NCI-H1436 (cell line): ENCODE measurements around the gene NAPA.
A peak's percentile ranks its signal among the peaks of the same experiment; 100 is the strongest.
"Not testable (repeated sequence)": the region's sequence is repeated elsewhere in the genome, so short reads cannot be mapped to it uniquely, and the experiment has no call there.

Experiments used
- DNase-seq: peaks from one replicate; lab custom pipeline; 2025; lab: John Stamatoyannopoulos, UW

The NAPA gene

DNA sequence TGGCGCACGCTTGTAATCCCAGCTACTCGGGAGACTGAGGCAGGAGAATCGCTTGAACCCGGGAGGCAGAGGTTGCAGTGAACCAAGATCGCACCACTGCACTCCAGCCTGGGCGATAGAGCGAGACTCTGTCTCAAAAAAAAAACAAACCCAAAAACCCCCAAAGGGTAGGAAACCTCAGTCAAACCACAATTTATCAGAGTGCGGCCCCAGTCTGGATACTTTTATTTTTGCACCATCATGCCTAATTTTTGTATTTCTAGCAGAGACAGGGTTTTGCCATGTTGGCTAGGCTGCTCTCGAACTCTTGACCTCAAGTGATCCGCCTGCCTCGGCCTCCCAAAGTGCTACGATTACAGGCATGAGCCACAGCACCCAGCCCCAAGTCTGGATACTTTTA is 28.6 kb downstream of the NAPA start:
- not testable (repeated sequence) for DNase-seq

DNA sequence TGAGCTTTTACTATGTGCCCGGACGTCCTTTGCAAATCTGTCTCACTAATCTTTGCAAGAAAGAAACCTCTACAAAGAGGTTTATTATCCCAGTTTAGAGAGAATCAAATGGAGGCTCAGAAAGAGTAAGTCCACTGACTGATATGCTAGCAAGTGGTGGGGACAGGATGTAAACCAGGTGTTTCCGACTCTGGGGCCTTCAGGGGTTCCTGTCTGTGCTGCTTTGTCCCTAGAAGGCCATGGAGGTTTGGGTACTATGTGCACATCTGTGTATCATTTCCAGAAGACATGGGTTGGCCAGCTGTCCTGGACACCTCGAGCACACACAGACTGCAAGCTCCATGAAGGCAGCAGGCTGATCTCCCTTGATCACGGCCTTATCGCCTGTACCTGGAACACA is 29.7 kb downstream of the NAPA start:
- no peak for DNase-seq

DNA sequence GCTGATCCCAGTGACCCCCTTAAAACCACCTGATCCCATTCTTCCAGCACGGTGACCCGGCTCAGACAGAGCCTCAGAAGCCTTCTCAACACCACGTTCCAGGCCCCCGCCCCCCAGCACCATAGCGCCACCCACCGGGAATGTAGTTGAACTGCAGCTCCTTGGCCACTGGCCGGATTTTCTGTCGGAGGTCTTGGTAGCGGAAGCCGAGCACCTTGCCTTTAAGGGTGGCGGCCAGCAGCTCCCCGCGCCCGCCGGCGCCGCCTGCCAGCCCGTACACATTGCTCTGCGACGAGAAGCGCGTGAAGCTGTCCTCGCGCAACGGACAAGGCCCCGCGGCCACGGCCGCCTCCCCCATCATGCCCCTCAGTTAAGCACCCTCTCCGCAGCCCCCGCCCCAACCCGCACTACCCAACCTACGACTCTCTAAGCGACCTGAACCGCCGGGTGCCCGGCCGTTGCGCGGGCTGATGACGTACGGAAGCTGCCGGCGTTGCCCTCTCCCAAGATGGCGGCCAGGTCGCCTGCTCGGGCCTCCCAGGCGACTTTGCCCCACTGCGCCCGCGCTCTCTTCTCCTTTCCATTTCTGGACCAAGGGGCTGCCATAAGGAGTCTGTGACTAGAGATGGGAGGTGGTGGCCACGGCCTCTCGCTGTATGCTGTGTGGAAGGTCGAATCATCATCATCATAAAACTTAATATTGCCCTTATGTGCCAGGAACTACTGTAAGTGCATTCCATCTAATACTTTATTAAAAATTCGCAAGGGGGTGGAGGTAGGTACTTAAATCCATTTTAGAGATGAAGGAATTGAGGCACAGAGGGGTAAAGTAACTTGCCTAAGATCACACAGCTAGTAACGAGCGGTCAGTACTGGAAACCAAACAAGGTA is 30.8 kb downstream of the NAPA start, which contains the start of gene KPTN:
Gene KPTN (minus strand): TSS at position 420 of the 891 bp plus-strand sequence. CDS start 59 bp downstream, at position 361.
- DNase-seq, result peak; percentile 78

DNA sequence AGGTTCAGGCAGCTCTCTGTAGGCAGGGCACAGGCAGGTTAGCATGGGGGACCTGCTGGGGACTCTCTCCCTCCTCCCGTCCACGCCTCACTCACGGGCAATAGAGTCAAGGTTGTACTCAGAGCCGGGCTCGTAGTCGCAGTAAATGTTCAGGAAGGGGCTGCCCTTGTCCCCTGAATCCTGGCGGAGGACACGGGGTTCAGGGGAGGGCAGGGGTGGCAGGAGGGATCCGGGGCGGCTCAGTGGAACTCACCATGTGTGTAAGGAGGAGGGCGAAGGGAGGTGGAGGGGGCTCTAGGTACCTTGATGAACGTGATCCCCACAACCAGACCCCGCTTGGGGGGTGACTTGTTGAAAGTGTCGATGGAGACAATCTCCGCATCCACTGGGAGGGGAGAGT is 31.7 kb downstream of the NAPA start:
- no peak for DNase-seq

DNA sequence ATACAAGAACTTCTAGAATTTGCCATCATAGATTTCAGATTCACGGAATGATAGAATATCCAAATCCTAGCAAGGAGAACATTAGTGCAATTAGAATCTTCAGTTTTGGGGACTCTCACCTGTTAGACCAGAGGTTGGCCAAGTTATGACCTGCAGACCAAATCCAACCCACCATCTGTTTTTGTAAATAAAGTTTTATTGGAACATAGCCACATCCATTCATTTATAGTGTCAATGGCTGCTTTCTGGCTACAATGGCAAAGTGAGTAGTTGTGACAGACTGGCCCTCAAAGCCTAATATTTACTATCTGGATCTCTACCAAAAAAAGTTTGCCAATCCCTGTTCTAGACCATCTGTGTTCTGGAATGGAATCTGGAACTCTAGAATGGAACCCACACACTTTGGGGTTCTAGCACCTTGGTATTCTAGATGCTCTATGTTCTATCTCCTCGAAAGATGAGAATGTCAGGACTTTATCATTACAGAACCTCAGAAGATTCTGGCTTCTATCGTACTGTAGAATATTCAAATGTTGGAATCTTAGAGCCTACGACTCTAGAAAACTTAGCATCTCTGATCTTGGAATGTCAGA is 33.3 kb downstream of the NAPA start:
- DNase-seq, result no peak

DNA sequence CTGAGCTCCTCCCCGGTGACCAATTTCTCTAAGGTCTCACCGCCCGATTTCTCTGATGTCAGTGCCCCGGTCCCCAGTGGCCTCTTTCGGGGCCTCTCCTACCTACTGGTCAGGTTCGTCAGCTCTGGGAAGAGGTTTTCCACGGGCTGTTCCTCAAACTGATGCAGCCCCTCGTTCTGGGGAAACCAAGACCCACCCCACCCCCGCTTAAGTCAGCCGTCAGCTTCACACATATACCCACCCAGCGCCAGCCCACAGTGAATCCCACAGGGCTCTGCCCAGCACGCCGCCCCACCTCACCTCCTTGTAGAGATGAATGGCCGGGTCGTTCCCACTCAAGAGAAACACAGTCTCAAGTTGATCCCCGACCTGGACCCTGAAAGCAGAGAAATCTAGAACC is 34.2 kb downstream of the NAPA start:
- no peak for DNase-seq

DNA sequence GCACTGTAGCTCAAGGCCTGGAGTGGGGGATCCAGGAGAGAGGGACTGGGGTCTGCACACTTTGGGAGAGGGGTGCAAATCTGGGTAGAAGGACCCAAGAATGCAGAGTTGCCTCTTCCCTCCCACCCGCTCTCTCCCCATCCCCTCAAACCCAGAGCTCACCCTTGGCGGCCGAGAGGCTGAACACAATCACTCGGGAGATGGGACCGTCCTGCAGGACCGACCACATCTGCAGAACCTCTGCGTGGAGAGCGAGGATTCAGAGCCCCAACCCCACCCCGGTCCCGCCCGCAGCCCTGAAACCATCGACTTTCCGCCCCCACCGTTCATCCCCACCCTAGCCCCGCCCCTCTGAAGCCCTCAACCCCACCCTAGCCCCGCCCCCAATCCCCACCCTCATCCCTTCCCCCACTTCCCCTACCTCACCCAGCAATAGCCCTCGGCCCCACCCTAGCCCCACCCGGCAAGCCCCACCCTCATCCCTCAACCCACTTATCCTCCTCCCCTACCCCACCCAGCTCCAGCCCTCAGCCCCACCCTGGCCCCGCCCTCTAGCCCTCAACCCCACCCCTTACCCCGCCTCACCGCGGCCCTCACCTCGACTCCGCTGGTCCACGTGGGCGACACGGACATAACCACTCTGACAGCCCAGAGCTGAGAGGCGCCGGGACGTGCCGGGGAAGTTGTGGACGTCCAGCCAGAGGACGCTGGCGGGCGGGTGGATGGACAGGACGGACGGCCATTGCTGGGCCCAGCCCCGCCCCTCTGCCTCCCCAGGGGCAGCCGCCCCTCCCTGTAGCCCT is 35.0 kb downstream of the NAPA start:
- no peak for DNase-seq

DNA sequence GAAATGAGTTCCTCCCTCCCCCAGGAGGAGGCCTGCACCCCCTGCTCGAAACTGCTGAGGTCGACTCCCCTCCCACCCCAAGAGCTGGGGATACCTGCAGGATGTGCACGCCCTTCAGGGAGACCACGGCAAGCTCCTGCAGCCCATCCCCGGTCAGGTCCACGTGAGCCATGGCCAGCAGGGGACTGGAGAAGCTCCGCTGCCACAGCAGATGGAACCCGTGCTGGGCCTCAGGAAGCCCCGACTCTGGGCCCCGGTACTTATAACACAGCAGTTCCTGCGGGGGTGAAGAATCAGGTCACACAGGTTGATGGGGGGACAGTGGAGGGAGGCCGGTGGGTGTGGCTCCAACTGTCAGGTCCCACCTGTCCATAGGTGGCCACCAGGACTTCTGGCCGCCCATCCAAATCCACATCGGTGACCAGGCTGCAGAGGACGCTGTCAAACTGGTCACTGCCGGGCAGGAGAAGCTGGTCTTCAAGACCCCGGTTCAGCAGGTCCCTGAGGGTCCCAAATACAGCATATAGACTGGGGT is 38.4 kb downstream of the NAPA start:
- DNase-seq, result no peak

DNA sequence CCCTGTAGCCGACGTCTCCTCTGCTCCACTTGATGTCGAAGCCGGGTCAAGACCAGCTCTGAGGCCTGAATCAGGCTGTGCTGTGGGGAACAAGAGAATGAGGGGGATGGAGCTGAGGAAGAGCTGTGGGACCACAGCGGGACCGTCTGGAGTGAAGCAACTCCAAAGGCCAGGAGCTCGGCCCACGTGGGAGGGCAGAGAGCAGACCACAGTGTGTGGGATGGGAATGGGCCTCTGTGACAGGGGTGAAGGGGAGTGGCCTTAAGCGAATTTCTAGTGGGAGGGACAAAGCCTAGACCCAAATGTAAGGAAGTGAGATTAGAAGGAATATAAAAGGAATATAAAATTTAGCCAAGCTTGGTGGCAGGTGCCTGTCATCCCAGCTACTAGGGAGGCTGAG is 39.4 kb downstream of the NAPA start:
- no peak for DNase-seq

DNA sequence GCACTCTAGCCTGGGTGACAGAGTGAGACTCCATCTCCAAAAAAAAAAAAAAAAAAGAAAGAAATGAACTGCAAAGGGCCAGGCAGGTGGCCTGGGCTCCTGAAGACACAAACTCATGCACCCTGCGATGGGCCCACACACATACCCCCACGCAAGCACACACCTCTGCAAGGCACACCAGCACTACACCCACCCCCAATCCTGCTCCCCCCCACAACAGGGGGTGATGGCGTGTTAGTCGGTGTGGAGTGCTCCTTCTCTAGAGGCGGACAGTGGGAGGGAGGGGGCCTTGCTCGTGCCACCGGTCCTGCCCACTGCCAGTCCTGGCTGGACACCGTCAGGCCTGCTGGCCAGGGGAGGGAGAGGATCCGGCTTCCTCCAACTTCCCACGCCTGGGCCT is 41.5 kb downstream of the NAPA start:
- no peak for DNase-seq

DNA sequence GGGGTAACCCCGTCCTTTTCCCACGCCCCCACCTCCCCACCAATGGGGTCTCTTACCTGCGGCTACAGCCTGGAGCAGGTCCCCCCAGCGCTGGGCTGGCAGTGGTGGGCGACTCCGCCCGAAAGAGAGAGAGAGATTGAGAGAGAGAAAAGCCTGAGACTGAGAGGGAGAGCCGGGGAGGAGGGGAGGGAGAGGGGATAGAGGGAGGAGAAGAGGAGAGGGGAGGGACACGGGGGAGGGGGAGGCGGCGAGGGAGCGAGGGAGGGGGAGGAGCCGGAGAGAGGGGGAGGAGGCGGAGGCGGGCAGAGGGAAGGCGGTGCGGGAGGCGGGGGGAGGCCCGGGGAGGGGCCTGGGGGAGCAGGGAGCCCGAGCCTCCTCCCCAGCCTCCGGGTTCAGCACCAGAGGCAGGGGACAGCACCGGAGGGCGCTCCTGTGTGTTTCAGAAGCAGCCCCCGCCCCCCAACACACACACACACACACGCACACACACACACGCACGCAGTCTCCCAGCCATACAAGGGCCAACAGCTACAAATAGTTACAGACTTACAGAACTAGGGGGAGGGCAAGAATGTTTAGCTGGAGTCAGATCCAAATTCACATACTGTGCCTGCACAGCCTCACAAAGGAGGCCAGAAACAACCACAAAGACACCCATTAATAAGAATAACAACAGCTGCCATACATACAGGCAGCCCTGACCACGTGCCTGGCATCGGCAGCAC is 43.0 kb downstream of the NAPA start, which contains the start of gene SLC8A2:
Gene SLC8A2 (minus strand): TSS at position 161 of the 725 bp plus-strand sequence. CDS start 5,490 bp downstream, outside the sequence.
- peak; percentile 79 for DNase-seq

DNA sequence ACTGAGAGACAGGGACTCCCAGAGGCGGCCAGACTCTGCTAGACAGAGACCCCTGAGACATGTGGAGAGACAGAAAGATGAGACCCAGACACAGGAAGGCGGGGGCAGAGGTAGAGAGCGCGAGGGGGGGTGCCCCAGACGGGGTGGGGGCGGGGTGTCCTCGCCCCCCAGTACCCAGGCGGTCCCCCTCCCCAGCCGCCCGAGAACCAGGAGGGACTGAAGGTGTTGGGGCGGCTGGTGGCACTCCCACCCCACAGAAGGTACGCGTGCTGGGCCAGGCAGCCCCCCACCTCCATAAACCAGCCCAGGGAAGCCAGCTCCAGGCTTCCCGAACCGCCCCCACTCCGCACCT is 43.5 kb downstream of the NAPA start:
- DNase-seq, result no peak

DNA sequence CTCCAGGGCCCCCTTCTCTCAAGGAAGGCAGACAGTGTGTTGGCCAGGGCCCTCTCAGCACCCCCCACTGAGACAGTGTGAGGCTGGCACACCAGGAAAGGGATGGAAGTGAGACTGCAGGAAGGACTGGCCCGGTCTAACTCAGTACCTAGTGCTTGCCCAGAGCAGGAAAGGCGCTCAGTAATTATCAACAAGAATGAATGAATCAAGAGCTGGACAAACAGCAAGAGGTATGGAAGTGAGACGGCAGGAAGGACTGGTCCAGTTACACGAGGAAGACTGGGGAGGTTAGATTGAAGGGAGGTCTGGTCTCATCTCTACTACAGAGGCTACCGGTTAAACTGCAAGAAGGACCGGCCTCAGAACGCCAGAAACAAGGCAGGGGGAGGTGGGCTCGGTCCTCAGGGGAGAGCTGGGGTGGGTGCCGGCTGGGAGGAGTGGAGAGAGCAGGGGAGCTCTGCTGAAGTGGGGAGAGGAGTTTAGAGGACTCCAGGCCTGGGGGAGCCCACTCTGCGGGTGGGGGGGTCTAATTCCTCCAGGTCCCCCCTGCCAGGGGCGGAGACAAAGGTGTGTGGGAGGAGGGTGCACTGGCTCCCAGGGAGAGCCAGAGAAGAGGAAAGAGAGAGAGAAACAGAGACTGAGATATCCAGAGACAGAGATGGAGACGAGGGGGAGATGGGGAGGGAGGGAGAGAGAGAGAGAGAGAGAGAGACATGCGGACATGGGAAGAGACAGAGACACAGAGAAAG is 44.2 kb downstream of the NAPA start:
- DNase-seq, result no peak

DNA sequence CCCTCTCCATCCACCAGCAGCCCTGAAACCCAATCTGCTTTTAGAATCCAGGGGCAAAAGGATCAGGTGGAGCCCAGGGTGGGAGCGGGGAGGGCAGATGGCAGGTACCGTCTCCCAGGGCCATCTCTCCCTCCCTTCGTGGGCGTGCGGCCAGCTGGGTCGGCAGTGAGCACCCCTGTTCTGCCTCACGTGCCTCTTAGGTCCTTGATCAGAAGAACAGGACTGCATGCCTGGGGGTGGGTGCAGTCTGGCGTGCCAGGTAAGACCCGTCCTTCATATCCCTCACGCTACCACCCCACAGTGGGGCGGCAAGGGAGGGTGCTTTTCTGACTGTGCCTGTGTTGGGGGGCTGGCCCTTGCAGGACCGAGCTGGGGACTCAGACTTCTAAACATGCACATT is 45.1 kb downstream of the NAPA start:
- no peak for DNase-seq

DNA sequence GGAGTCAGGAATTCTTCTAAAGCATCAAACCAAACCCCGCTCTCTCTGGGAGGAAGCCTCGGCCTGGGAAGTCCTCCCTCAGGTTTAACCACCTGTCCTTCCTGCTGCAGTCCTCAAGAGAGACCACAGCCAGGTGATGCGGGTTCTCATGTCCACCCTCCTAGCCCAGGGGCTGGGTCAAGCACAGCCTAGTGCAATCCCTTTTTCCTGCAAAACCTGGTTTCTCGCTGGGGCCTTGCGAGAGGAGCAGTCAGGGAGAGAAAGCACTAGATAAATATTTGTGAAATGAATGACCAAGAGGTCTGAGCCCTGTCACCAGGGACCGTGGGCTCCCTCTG is 45.5 kb downstream of the NAPA start:
- DNase-seq, result no peak

DNA sequence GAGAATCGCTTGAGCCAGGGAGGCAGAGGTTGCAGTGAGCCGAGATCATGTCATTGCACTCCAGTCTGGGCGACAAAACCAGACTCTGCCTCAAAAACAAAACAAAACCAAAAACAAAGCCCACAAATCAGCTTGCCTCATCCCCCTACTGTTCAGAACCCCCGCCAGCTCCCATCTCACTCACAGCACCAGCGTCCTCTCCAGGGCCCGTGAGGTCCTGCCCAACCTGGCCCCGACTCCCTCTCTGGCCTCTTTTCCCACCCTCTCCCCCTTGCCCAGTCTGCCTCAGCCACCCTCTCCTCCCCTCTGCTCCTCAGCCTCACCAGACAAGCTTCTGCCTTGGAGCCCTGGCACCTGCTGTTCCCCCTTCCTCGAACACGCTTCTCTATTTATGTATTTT is 46.9 kb downstream of the NAPA start:
- no peak for DNase-seq

DNA sequence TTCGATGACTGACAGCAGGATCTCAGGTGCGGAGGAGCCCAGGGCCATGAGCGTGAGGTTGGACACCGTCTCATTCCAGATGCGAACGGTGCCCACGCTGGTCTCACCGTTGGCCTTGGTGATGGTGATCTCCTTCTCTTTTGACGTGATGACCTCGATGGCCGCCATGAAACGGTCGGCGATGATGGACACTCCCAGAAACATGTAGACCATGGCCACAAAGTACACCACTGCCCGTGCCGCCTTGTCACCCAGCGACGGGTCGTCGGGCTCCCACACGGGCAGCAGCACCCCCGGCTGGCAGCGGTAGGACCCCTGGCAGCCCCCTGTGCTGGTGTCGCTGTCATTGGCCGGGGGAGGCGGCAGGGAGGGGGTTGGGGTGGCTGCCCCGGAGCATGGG is 48.9 kb downstream of the NAPA start:
- no peak for DNase-seq

DNA sequence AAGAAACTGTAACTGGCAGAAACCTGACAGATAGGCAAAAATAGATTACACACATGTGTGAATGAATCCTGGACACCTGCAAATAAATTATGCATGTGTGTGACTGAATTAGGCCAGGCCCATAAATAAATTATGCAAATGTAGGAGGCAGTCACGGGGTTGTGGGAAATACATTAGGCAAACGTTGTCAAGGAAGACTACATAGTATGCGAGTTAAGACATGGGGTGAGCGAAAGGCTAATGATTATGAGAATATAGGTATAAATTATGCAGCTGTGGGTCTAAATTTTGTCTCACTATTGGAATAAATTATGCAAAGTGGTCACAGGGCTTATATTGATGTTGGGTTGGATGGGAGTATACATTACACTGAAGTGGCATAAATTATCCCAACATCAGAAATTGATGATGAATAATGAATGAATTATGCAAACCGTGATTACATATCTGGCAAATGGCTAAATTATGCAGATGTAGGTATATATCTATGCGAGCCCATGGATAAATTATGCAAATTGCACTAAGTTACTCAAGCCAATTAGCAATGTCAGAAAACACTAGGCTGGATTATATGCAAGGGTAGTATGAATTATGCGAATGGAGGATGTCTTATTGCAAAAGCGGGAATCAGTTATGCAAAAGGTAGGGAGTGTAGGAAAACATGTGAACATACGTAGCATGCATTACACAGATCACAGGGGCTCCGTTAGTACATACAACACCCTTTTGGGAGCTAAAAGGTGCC is 50.0 kb downstream of the NAPA start:
- no peak for DNase-seq

DNA sequence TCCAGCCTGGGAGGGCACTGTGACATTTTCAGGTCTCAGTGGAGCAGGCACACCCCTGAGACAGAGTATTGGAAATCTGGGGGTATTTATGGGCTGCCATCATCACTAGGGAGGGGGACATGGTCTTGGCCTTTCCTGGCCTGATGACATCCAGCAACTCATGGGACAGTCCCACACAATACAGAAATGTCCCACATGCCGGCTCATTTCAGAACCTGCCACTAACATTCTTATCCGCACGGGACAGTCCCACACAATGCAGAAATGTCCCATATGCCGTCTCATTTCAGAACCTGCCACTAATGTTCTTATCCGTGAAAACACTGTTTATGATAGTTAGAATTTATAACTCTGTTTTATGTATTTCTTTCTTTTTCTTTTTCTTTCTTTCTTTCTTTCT is 53.0 kb downstream of the NAPA start:
- no peak for DNase-seq

DNA sequence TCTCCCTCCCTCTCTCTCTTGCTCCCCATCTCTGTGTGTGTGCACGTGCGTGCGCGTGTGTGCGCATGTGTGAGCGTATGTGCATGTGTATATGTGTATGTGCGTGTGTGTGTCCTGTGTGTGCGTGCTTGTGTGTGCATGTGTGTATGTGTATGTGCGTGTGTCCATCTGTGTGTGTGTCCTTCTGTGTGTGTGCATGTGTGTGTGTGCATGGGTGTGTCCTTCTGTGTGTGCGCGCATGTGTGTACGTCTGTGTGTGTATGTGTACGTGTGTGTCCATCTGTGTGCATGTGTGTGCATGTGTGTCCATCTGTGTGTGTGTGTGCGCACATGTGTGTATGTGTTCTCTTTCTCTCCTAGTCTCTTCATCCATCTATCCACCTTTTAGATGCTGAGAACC is 55.4 kb downstream of the NAPA start:
- DNase-seq, result no peak
